ENCODE measurements around the gene CFAP251. TPM values are rescaled to one million over a fixed set of nuclear protein-coding genes. Genes with fewer than 3 reads are reported as not detected.

CFAP251 gene
- total RNA-seq, 1 donor from 2014 or later: 4.7 TPM

DNA sequence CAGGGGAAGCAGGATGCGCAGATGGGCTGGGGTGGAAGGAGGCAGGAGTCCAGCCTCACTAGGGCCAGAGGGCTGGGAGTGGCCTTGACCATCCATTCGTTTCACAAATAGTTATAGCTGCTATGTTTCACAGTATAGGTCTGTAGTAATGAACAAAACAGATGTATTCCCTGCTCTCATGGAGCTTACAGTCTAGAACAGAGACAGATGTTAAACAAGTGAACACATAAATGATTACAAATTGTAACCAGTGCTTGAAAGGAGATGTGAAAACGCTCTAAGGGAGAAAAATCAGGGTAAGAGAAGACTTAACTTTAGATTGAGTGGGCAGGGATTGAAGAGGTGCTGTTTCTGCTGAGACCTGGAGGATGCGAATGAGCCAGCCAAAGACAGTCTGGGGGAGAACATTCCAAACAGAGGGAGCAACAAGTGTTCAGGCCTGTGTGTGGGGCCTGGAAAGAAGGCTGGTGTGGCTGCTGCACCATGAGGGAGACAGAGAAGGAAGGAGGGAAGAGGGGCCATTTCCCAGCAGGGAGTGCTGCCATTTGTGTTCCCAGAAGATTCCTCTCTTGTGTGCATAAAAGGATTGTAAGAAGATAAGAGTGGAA, 14.6 kb downstream of the CFAP251 start:
- Mint-ChIP-seq H3K9me3 (ENCODE audit: unreplicated experiment) (peaks cover 8% of the 10 kb centered on the region), H3K4me1 (ENCODE audit: low read depth, unreplicated experiment) (peaks cover 12% of the 10 kb centered on the region), H3K36me3 (ENCODE audit: low read depth, unreplicated experiment) (peaks cover 38% of the 10 kb centered on the region), H3K27ac (ENCODE audit: unreplicated experiment) (no peak overlapping the region), H3K27me3 (ENCODE audit: low read depth, unreplicated experiment) (no peaks in the 10 kb centered on the region), H3K4me3 (ENCODE audit: unreplicated experiment) (no peak overlapping the region)
- DNase-seq (ENCODE audit: low read depth) (no peak), FAIRE-seq (no peak)
- no peak overlapping the region for H3K9ac ChIP-seq (ENCODE audit: low read length)
- no peaks in the 10 kb centered on the region for H3K9me3 ChIP-seq (ENCODE audit: insufficient read depth, low read depth, low read length)
- H3K27ac ChIP-seq (ENCODE audit: low read depth, low read length): no peak overlapping the region
- H3K36me3 ChIP-seq (ENCODE audit: insufficient read depth, low read length): no peaks in the 10 kb centered on the region
- no peak overlapping the region for H2AFZ ChIP-seq (ENCODE audit: low read depth, low read length)
- no peaks in the 10 kb centered on the region for H3K27me3 ChIP-seq (ENCODE audit: insufficient read depth, low read length)
- H3K79me2 ChIP-seq (ENCODE audit: insufficient read depth, low read length): no peaks in the 10 kb centered on the region
- no peaks in the 10 kb centered on the region for H4K20me1 ChIP-seq (ENCODE audit: insufficient read depth, low read length)
- H3K4me2 ChIP-seq (ENCODE audit: low read length): no peak overlapping the region
- TF ChIP-seq EZH2 (IDR thresholded peaks at IDR 0.05; ENCODE audit: insufficient read depth, low read length): no peak
- TF ChIP-seq, protein P1, sequence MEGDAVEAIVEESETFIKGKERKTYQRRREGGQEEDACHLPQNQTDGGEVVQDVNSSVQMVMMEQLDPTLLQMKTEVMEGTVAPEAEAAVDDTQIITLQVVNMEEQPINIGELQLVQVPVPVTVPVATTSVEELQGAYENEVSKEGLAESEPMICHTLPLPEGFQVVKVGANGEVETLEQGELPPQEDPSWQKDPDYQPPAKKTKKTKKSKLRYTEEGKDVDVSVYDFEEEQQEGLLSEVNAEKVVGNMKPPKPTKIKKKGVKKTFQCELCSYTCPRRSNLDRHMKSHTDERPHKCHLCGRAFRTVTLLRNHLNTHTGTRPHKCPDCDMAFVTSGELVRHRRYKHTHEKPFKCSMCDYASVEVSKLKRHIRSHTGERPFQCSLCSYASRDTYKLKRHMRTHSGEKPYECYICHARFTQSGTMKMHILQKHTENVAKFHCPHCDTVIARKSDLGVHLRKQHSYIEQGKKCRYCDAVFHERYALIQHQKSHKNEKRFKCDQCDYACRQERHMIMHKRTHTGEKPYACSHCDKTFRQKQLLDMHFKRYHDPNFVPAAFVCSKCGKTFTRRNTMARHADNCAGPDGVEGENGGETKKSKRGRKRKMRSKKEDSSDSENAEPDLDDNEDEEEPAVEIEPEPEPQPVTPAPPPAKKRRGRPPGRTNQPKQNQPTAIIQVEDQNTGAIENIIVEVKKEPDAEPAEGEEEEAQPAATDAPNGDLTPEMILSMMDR (IDR thresholded peaks at IDR 0.05; ENCODE audit: insufficient read depth, low read depth, low read length): no peak
- no peak overlapping the region for H3K4me3 ChIP-seq (ENCODE audit: insufficient read depth, low read depth, low read length)
- H3K4me1 ChIP-seq (ENCODE audit: insufficient read depth, low read length): peaks cover 9% of the 10 kb centered on the region

- Histone ChIP-seq H3K79me2 (ENCODE audit: insufficient read depth, low read length) (no peaks in the 10 kb centered on the region), H3K9me3 (ENCODE audit: insufficient read depth, low read depth, low read length) (no peaks in the 10 kb centered on the region), H2AFZ (ENCODE audit: low read depth, low read length) (no peak overlapping the region), H3K9ac (ENCODE audit: low read length) (no peak overlapping the region), H3K27me3 (ENCODE audit: insufficient read depth, low read length) (no peaks in the 10 kb centered on the region), H3K27ac (ENCODE audit: low read depth, low read length) (no peak overlapping the region), H3K36me3 (ENCODE audit: insufficient read depth, low read length) (no peaks in the 10 kb centered on the region), H3K4me3 (ENCODE audit: insufficient read depth, low read depth, low read length) (no peak overlapping the region), H4K20me1 (ENCODE audit: insufficient read depth, low read length) (no peaks in the 10 kb centered on the region), H3K4me1 (ENCODE audit: insufficient read depth, low read length) (peaks cover 9% of the 10 kb centered on the region), H3K4me2 (ENCODE audit: low read length) (no peak overlapping the region)
- Mint-ChIP-seq H3K27me3 (ENCODE audit: low read depth, unreplicated experiment) (no peaks in the 10 kb centered on the region), H3K4me1 (ENCODE audit: low read depth, unreplicated experiment) (peaks cover 12% of the 10 kb centered on the region), H3K4me3 (ENCODE audit: unreplicated experiment) (no peak overlapping the region), H3K9me3 (ENCODE audit: unreplicated experiment) (peaks cover 8% of the 10 kb centered on the region), H3K36me3 (ENCODE audit: low read depth, unreplicated experiment) (peaks cover 38% of the 10 kb centered on the region), H3K27ac (ENCODE audit: unreplicated experiment) (peak overlapping the region; percentile 84)
- DNase-seq (ENCODE audit: low read depth): peak; percentile 36
- no peak for FAIRE-seq
- TF ChIP-seq, protein P1 (IDR thresholded peaks at IDR 0.05; ENCODE audit: insufficient read depth, low read depth, low read length): peak; percentile 2
- TF ChIP-seq EZH2 (IDR thresholded peaks at IDR 0.05; ENCODE audit: insufficient read depth, low read length): no peak
Measured at GRCh38 chr12:121933522-121934308, 15.3 kb downstream of the CFAP251 start.

GRCh38 chr12:121934309-121934664, 15.9 kb downstream of the CFAP251 start:
- no peak overlapping the region for H3K27ac ChIP-seq (ENCODE audit: low read depth, low read length)
- no peak overlapping the region for H3K4me2 ChIP-seq (ENCODE audit: low read length)
- Mint-ChIP-seq H3K27me3 (ENCODE audit: low read depth, unreplicated experiment) (no peaks in the 10 kb centered on the region), H3K27ac (ENCODE audit: unreplicated experiment) (peak overlapping the region; percentile 84), H3K4me3 (ENCODE audit: unreplicated experiment) (no peak overlapping the region), H3K4me1 (ENCODE audit: low read depth, unreplicated experiment) (peaks cover 13% of the 10 kb centered on the region), H3K36me3 (ENCODE audit: low read depth, unreplicated experiment) (peaks cover 38% of the 10 kb centered on the region), H3K9me3 (ENCODE audit: unreplicated experiment) (peaks cover 8% of the 10 kb centered on the region)
- no peak overlapping the region for H3K9ac ChIP-seq (ENCODE audit: low read length)
- H2AFZ ChIP-seq (ENCODE audit: low read depth, low read length): no peak overlapping the region
- no peaks in the 10 kb centered on the region for H3K79me2 ChIP-seq (ENCODE audit: insufficient read depth, low read length)
- DNase-seq (ENCODE audit: low read depth) (no peak), FAIRE-seq (no peak)
- no peaks in the 10 kb centered on the region for H3K27me3 ChIP-seq (ENCODE audit: insufficient read depth, low read length)
- H3K9me3 ChIP-seq (ENCODE audit: insufficient read depth, low read depth, low read length): no peaks in the 10 kb centered on the region
- TF ChIP-seq EZH2 (IDR thresholded peaks at IDR 0.05; ENCODE audit: insufficient read depth, low read length): no peak
- TF ChIP-seq, protein P1 (IDR thresholded peaks at IDR 0.05; ENCODE audit: insufficient read depth, low read depth, low read length): no peak
- peaks cover 9% of the 10 kb centered on the region for H3K4me1 ChIP-seq (ENCODE audit: insufficient read depth, low read length)
- H3K36me3 ChIP-seq (ENCODE audit: insufficient read depth, low read length): no peaks in the 10 kb centered on the region
- H4K20me1 ChIP-seq (ENCODE audit: insufficient read depth, low read length): no peaks in the 10 kb centered on the region
- no peak overlapping the region for H3K4me3 ChIP-seq (ENCODE audit: insufficient read depth, low read depth, low read length)

Data from astrocyte (in vitro differentiated cells and primary cell).